Measurements from ENCODE around the gene SHROOM1.
"Not testable (repeated sequence)": the region's sequence is repeated elsewhere in the genome, so short reads cannot be mapped to it uniquely, and the experiment has no call there.

The SHROOM1 gene

DNA sequence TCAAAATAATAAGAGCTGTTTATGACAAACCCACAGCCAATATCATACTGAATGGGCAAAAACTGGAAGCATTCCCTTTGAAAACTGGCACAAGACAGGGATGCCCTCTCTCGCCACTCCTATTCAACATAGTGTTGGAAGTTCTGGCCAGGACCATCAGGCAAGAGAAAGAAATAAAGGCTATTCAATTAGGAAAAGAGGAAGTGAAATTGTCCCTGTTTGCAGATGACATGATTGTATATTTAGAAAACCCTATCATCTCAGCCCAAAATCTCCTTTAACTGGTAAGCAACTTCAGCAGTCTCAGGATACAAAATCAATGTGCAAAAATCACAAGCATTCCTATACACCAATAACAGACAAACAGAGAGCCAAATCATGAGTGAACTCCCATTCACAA lies 26.2 kb downstream of the SHROOM1 start:
- not testable (repeated sequence) for H3K9me3 ChIP-seq (replicated peaks; ENCODE audit: insufficient read depth, low read length); H3K4me3 ChIP-seq (ENCODE audit: low read length); H3K79me2 ChIP-seq (ENCODE audit: low read length); H4K20me1 ChIP-seq (ENCODE audit: insufficient read depth, low read length); H3K9ac ChIP-seq (ENCODE audit: low read length); H3K27ac ChIP-seq (ENCODE audit: low read length); H3F3A ChIP-seq (ENCODE audit: insufficient read depth, low read length); H3K27me3 ChIP-seq (replicated peaks; ENCODE audit: insufficient read depth, low read length); H3K9me2 ChIP-seq (replicated peaks; ENCODE audit: insufficient read depth, low read length); H3K36me3 ChIP-seq (replicated peaks; ENCODE audit: insufficient read depth, low read length); H3K4me1 ChIP-seq (ENCODE audit: low read length); DNase-seq; H2AFZ ChIP-seq (ENCODE audit: low read length); H3K4me2 ChIP-seq (ENCODE audit: low read depth, low read length)

DNA sequence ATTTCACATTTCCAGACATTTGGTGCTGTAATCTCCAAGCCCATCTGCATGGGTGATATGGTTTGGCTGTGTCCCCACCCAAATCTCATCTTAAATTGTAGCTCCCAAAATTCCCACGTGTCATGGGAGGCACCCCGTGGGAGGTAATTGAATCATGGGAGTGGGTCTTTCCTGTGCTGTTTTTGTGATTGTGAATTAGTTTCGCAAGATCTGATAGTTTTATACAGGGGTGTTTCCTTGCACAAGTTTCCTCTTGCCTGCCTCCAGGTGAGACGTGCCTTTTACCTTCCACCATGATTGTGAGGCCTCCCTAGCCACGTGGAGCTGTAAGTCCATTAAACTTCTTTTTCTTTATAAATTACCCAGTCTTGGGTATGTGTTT lies 27.8 kb downstream of the SHROOM1 start:
- not testable (repeated sequence) for DNase-seq; H4K20me1 ChIP-seq (ENCODE audit: insufficient read depth, low read length); H3K9me3 ChIP-seq (replicated peaks; ENCODE audit: insufficient read depth, low read length); H2AFZ ChIP-seq (ENCODE audit: low read length); H3K4me2 ChIP-seq (ENCODE audit: low read depth, low read length); H3K27me3 ChIP-seq (replicated peaks; ENCODE audit: insufficient read depth, low read length); H3K9ac ChIP-seq (ENCODE audit: low read length); H3K9me2 ChIP-seq (replicated peaks; ENCODE audit: insufficient read depth, low read length); H3K4me1 ChIP-seq (ENCODE audit: low read length); H3K4me3 ChIP-seq (ENCODE audit: low read length); H3K27ac ChIP-seq (ENCODE audit: low read length); H3F3A ChIP-seq (ENCODE audit: insufficient read depth, low read length); H3K36me3 ChIP-seq (replicated peaks; ENCODE audit: insufficient read depth, low read length); H3K79me2 ChIP-seq (ENCODE audit: low read length)

DNA sequence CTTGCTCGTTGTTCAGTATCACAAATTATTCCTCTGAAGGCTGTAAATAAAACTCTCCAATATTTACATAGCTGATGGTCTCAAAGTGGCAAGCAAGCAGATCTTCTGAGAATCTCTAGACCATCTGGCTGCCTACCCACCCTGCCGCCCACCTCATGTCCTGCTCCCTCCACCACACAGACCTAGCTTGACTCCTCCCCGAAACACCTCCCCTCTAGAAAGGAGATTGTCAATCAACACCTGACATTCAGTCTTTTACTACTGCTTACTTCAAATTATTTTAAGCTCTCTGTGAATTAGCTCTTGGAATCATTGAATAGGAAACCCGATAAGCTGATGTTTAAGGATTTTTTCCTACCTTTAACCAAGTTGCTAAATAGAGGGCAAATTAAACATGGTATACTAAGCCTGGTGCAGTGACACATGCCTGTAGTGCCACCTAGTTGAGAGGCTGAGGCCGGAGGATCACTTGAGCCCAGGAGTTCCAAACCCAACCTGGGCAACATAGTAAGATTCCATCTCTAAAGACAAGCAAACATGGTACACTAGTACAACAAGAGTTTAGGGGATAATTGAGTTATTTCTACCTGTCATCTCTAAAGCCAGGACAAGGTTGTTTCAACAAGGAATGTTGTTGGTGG lies 28.3 kb downstream of the SHROOM1 start:
- Histone ChIP-seq H3K4me3 (ENCODE audit: low read length) (no peak overlapping the region), H3F3A (ENCODE audit: insufficient read depth, low read length) (no peaks in the 10 kb centered on the region), H3K79me2 (ENCODE audit: low read length) (no peaks in the 10 kb centered on the region), H3K9me2 (replicated peaks; ENCODE audit: insufficient read depth, low read length) (no peaks in the 10 kb centered on the region), H3K27ac (ENCODE audit: low read length) (no peak overlapping the region), H3K9ac (ENCODE audit: low read length) (no peak overlapping the region), H3K9me3 (replicated peaks; ENCODE audit: insufficient read depth, low read length) (no peaks in the 10 kb centered on the region), H3K36me3 (replicated peaks; ENCODE audit: insufficient read depth, low read length) (no peaks in the 10 kb centered on the region), H3K4me2 (ENCODE audit: low read depth, low read length) (no peak overlapping the region), H3K27me3 (replicated peaks; ENCODE audit: insufficient read depth, low read length) (no peaks in the 10 kb centered on the region), H3K4me1 (ENCODE audit: low read length) (no peaks in the 10 kb centered on the region), H2AFZ (ENCODE audit: low read length) (no peak overlapping the region), H4K20me1 (ENCODE audit: insufficient read depth, low read length) (no peaks in the 10 kb centered on the region)
- TF ChIP-seq EZH2phosphoT487 (IDR thresholded peaks at IDR 0.05; ENCODE audit: low read length) (no peak), EZH2 (optimal IDR thresholded peaks at IDR 0.05; ENCODE audit: low read depth, low read length) (no peak)
- TF ChIP-seq, protein P1, sequence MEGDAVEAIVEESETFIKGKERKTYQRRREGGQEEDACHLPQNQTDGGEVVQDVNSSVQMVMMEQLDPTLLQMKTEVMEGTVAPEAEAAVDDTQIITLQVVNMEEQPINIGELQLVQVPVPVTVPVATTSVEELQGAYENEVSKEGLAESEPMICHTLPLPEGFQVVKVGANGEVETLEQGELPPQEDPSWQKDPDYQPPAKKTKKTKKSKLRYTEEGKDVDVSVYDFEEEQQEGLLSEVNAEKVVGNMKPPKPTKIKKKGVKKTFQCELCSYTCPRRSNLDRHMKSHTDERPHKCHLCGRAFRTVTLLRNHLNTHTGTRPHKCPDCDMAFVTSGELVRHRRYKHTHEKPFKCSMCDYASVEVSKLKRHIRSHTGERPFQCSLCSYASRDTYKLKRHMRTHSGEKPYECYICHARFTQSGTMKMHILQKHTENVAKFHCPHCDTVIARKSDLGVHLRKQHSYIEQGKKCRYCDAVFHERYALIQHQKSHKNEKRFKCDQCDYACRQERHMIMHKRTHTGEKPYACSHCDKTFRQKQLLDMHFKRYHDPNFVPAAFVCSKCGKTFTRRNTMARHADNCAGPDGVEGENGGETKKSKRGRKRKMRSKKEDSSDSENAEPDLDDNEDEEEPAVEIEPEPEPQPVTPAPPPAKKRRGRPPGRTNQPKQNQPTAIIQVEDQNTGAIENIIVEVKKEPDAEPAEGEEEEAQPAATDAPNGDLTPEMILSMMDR (IDR thresholded peaks at IDR 0.05; ENCODE audit: low read length), result no peak
- no peak for DNase-seq

DNA sequence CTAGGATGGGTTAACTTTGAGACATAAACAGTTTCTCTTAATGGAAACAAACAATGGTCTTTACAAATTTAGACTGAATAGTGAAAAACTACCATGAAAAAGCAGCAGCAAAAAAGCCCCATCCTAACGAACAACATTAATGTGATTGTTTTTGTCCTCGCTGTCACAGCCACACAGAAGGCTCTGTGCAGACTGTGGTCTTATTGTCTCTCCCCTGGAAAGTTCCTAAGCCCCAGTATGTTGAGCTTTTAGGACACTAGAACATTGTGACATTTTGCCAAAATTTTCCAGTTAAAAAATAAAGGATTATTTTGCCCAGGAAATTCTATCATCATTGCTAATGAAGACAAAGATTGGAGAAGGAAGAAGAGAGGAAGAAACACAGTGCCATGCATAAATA lies 29.9 kb downstream of the SHROOM1 start:
- no peak overlapping the region for H3K4me2 ChIP-seq (ENCODE audit: low read depth, low read length)
- H3K9me3 ChIP-seq (replicated peaks; ENCODE audit: insufficient read depth, low read length), result no peaks in the 10 kb centered on the region
- no peak overlapping the region for H3K27ac ChIP-seq (ENCODE audit: low read length)
- H3K36me3 ChIP-seq (replicated peaks; ENCODE audit: insufficient read depth, low read length), result no peaks in the 10 kb centered on the region
- no peak for DNase-seq
- no peaks in the 10 kb centered on the region for H4K20me1 ChIP-seq (ENCODE audit: insufficient read depth, low read length)
- H3K9me2 ChIP-seq (replicated peaks; ENCODE audit: insufficient read depth, low read length), result no peaks in the 10 kb centered on the region
- no peak overlapping the region for H2AFZ ChIP-seq (ENCODE audit: low read length)
- no peaks in the 10 kb centered on the region for H3K27me3 ChIP-seq (replicated peaks; ENCODE audit: insufficient read depth, low read length)
- H3F3A ChIP-seq (ENCODE audit: insufficient read depth, low read length), result no peaks in the 10 kb centered on the region
- H3K79me2 ChIP-seq (ENCODE audit: low read length), result no peaks in the 10 kb centered on the region
- no peak overlapping the region for H3K9ac ChIP-seq (ENCODE audit: low read length)
- H3K4me3 ChIP-seq (ENCODE audit: low read length), result no peak overlapping the region
- TF ChIP-seq EZH2 (optimal IDR thresholded peaks at IDR 0.05; ENCODE audit: low read depth, low read length) (no peak), EZH2phosphoT487 (IDR thresholded peaks at IDR 0.05; ENCODE audit: low read length) (no peak)
- TF ChIP-seq, protein P1 (IDR thresholded peaks at IDR 0.05; ENCODE audit: low read length), result no peak
- H3K4me1 ChIP-seq (ENCODE audit: low read length), result no peaks in the 10 kb centered on the region
